Subcutaneous abdominal adipose tissue (tissue), 5 donors: ENCODE measurements around the gene IFNGR1.
A peak's percentile ranks its signal among the peaks of the same experiment; 100 is the strongest.

ENCODE experiments used
- H3K27ac ChIP-seq: one replicate; pipeline ENCODE4 v1.7.0; 2013; ENCODE audit warnings: low read depth, mild to moderate bottlenecking, inconsistent platforms, low read length, moderate library complexity
- H3K27me3 ChIP-seq, 5 donors: one replicate each; pipeline ENCODE4 v1.7.0; 2013; ENCODE audit warnings: low read length in 5 of 5, inconsistent platforms in 1 of 5; ENCODE audit not compliant: control insufficient read depth in 5 of 5, insufficient read depth in 4 of 5
- H3K36me3 ChIP-seq, 5 donors: one replicate each; pipeline ENCODE4 v1.7.0; 2013; ENCODE audit warnings: low read length in 5 of 5; ENCODE audit not compliant: control insufficient read depth in 5 of 5, insufficient read depth in 5 of 5
- H3K4me1 ChIP-seq, 5 donors: one replicate each; pipeline ENCODE4 v1.7.0; 2013; ENCODE audit warnings: low read length in 5 of 5, mild to moderate bottlenecking in 3 of 5, moderate library complexity in 1 of 5; ENCODE audit not compliant: control insufficient read depth in 5 of 5, insufficient read depth in 5 of 5
- H3K4me3 ChIP-seq, 5 donors: one replicate each; pipeline ENCODE4 v1.7.0; 2013; ENCODE audit warnings: low read length in 5 of 5, low read depth in 1 of 5
- H3K9ac ChIP-seq, 5 donors: one replicate each; pipeline ENCODE4 v1.7.0; 2013; ENCODE audit warnings: low read length in 5 of 5, mild to moderate bottlenecking in 4 of 5, moderate library complexity in 3 of 5
- H3K9me3 ChIP-seq, 5 donors: one replicate each; pipeline ENCODE4 v1.7.0; 2013; ENCODE audit warnings: low read length in 5 of 5; ENCODE audit not compliant: control insufficient read depth in 5 of 5
- donor health status: healthy.
- donor health status: healthy.
- donor health status: healthy.
- donor health status: healthy.
- donor health status: healthy.

Gene IFNGR1

GRCh38 chr6:137218917-137219663, at the start of gene IFNGR1:
TSS of gene IFNGR1 (minus strand) at chr6:137219385. CDS start at chr6:137219327, 58 bp downstream.
- Histone ChIP-seq H3K4me3 (peak within 1 kb of the TSS; percentile 83 to 100 (median 98)), H3K27me3 (no peaks in the 10 kb centered on the region), H3K36me3 (no peaks in the 10 kb centered on the region), H3K27ac (peak within 1 kb of the TSS; percentile 100), H3K9ac (peak within 1 kb of the TSS; percentile 97 to 100 (median 99)), H3K4me1 (peaks cover 16 to 81% (median 70%) of the 10 kb centered on the region in 5 donors), H3K9me3 (no peaks in the 10 kb centered on the region)

DNA sequence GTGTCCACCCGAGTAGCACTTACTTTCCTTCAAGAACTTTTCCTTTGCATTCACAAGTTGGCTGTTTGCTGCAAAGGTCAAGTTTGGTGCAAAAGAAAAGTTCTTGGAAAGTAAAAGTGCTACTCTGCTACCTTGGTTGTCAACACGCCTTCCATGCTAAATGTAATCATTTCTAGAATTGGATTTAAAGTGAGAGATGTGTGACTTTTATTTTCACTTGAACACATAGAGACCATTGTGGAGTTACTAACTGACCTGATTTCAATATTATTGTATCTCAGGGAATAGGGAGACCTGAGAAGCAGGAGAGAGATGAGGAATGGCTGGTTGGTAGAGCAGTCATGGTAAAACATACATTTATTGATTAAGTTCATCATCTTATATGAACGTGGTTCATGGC, 49.7 kb upstream of the IFNGR1 start:
- no peak overlapping the region for H3K27ac ChIP-seq
- no peaks in the 10 kb centered on the region for H3K9me3 ChIP-seq
- H3K4me1 ChIP-seq: peaks cover 2 to 22% (median 14%) of the 10 kb centered on the region in 5 donors
- no peak overlapping the region for H3K9ac ChIP-seq
- H3K27me3 ChIP-seq: no peaks in the 10 kb centered on the region
- H3K4me3 ChIP-seq: no peak overlapping the region
- no peaks in the 10 kb centered on the region for H3K36me3 ChIP-seq

GRCh38 chr6:137266309-137266586, 47.1 kb upstream of the IFNGR1 start:
- H3K27ac ChIP-seq: no peak overlapping the region
- H3K36me3 ChIP-seq: no peaks in the 10 kb centered on the region
- no peak overlapping the region for H3K9ac ChIP-seq
- no peaks in the 10 kb centered on the region for H3K9me3 ChIP-seq
- no peaks in the 10 kb centered on the region for H3K27me3 ChIP-seq
- peaks cover 2 to 26% (median 17%) of the 10 kb centered on the region in 5 donors for H3K4me1 ChIP-seq
- peak overlapping the region in 2 of 5 donors; percentile 26 to 42 for H3K4me3 ChIP-seq

DNA sequence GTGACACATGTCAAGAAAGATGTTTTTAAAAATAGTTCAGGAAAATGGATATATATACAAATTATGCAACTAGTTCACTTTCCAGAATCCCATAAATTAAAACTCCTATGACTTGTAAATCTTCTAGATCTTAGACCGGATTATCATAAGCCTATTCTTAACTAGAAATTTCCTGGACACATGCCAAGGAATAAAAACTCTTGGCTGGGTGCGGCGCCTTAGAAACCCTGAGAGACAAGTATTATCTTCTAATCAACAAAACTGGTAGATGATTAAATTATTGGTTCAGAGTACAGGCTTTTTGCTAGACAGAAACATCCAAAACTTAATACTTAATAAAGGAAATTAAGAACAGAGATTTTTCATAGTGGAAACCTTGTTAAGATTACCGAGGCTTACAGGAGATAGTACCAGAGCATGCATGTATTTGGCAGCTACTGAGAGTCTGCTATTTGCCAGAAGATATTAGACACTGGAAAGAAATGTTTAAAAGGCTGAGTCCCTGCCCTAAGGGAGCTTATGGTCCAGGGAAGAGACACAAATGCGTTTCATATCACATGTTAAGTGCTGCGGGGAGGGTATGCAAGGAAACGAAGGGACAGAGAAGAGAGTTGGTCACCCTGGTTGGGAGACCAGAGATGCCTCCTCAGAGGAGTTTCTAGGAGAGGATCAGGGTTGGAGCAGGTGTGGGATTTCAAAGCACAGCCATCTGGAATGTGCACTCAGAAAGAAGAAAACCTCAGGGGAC, 46.5 kb upstream of the IFNGR1 start:
- no peak overlapping the region for H3K9ac ChIP-seq
- H3K4me3 ChIP-seq: peak overlapping the region in 2 of 5 donors; percentile 26 to 42
- H3K27me3 ChIP-seq: no peaks in the 10 kb centered on the region
- no peaks in the 10 kb centered on the region for H3K9me3 ChIP-seq
- no peaks in the 10 kb centered on the region for H3K36me3 ChIP-seq
- peaks cover 2 to 31% (median 18%) of the 10 kb centered on the region in 5 donors for H3K4me1 ChIP-seq
- H3K27ac ChIP-seq: no peak overlapping the region

GRCh38 chr6:137264311-137265075, 45.3 kb upstream of the IFNGR1 start:
- Histone ChIP-seq H3K36me3 (no peaks in the 10 kb centered on the region), H3K4me1 (peaks cover 2 to 41% (median 18%) of the 10 kb centered on the region in 5 donors), H3K27me3 (no peaks in the 10 kb centered on the region), H3K9me3 (no peaks in the 10 kb centered on the region), H3K27ac (no peak overlapping the region), H3K4me3 (no peak overlapping the region), H3K9ac (no peak overlapping the region)

DNA sequence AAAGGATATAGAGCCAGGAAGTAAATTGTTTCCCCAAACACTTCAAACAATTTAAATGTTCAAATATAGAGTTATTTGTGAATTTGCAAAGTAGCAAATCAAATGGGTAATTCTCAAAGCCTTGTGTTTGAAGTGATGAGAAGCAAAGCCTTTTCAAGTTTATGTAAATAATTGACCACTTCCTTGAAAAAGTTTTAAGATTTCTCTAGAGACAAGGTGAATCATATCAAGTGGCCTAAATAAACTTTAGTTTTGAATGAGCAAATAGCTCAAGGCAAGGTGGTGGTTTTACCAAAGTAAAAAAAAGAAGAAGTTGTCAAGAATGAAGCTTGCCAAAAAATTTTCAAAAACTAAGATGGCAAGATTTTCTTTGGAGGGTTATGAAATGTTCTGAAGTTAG, 42.6 kb upstream of the IFNGR1 start:
- Histone ChIP-seq H3K9me3 (peaks cover 0 to 5% (median 0%) of the 10 kb centered on the region in 5 donors), H3K27me3 (no peaks in the 10 kb centered on the region), H3K36me3 (no peaks in the 10 kb centered on the region), H3K4me3 (no peak overlapping the region), H3K9ac (no peak overlapping the region), H3K4me1 (peaks cover 2 to 43% (median 18%) of the 10 kb centered on the region in 5 donors), H3K27ac (peak overlapping the region; percentile 43)

GRCh38 chr6:137261361-137261760, 42.2 kb upstream of the IFNGR1 start:
- H3K4me1 ChIP-seq: peaks cover 2 to 39% (median 14%) of the 10 kb centered on the region in 5 donors
- peaks cover 0 to 6% (median 0%) of the 10 kb centered on the region in 5 donors for H3K9me3 ChIP-seq
- no peak overlapping the region for H3K9ac ChIP-seq
- no peaks in the 10 kb centered on the region for H3K27me3 ChIP-seq
- H3K36me3 ChIP-seq: no peaks in the 10 kb centered on the region
- H3K4me3 ChIP-seq: no peak overlapping the region
- H3K27ac ChIP-seq: peak overlapping the region; percentile 43

DNA sequence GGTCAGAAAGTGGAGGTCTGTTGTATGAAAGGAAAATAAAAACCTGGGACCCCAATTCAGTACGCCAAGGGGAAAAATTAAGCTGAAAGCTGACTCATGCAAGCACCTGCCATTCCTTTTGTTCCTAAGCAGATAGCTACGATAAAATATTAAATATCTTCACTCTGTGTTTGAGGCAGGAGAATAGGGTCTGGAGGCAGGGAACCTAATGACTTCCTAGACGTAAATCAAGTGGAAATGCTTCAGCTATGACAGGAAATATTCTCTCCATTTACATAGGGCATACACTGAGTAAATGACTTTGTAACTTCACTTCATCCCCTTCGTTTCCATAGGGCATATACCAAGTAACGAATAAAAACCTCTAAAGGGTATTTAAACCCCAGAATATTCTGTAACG, 41.0 kb upstream of the IFNGR1 start:
- H3K4me3 ChIP-seq: no peak overlapping the region
- H3K4me1 ChIP-seq: peaks cover 0 to 30% (median 5%) of the 10 kb centered on the region in 5 donors
- H3K36me3 ChIP-seq: no peaks in the 10 kb centered on the region
- no peaks in the 10 kb centered on the region for H3K27me3 ChIP-seq
- H3K27ac ChIP-seq: no peak overlapping the region
- H3K9me3 ChIP-seq: peaks cover 0 to 12% (median 4%) of the 10 kb centered on the region in 5 donors
- H3K9ac ChIP-seq: no peak overlapping the region

DNA sequence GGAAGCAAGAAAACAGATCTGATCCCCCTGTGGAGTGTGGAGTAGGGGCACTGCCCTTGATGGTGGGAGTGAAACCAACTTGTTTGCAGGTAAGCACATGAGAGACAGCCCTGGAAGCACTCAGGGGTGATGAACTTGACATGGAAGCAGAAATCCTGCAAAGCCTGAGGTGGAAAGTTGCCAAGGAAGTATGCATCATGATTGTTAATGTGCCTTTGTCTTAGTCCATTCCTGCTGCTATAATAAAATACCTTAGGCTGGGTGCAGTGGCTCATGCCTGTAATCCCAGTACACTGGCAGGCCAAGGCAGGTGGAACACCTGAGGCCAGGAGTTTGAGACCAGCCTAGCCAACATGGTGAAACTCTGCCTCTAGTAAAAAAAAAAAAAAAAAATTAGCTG, 40.2 kb upstream of the IFNGR1 start:
- H3K4me3 ChIP-seq: no peak overlapping the region
- peaks cover 0 to 19% (median 6%) of the 10 kb centered on the region in 5 donors for H3K9me3 ChIP-seq
- H3K36me3 ChIP-seq: no peaks in the 10 kb centered on the region
- H3K4me1 ChIP-seq: peaks cover 0 to 27% (median 5%) of the 10 kb centered on the region in 5 donors
- H3K9ac ChIP-seq: no peak overlapping the region
- H3K27me3 ChIP-seq: no peaks in the 10 kb centered on the region
- no peak overlapping the region for H3K27ac ChIP-seq
